Measurements from ENCODE around the gene MAPK8IP2.

GRCh38 chr22:50562523-50563412 is 37.8 kb upstream of the MAPK8IP2 start, which contains the start of gene SYCE3:
- TF ChIP-seq CTCF (IDR thresholded peaks at IDR 0.05) (peak in 1 of 3 donors; percentile 49), POLR2A (IDR thresholded peaks at IDR 0.05) (no peak)
